ELF-1 (cell line): ENCODE data around the gene PCDHA11.
"Not testable (repeated sequence)": the region's sequence is repeated elsewhere in the genome, so short reads cannot be mapped to it uniquely, and the experiment has no call there.

Experiments
- DNase-seq: peaks from one replicate; pipeline ENCODE4 v3.0.0-alpha.2; 2016; ENCODE audit warnings: low read depth, low spot score

The PCDHA11 gene

GRCh38 chr5:140848139-140849102 lies 20.3 kb upstream of the PCDHA11 start, which contains the start of gene PCDHA9:
TSS of gene PCDHA9 (plus strand) at chr5:140848382. CDS start at chr5:140848496, 114 bp downstream.
- DNase-seq, result not testable (repeated sequence)

DNA sequence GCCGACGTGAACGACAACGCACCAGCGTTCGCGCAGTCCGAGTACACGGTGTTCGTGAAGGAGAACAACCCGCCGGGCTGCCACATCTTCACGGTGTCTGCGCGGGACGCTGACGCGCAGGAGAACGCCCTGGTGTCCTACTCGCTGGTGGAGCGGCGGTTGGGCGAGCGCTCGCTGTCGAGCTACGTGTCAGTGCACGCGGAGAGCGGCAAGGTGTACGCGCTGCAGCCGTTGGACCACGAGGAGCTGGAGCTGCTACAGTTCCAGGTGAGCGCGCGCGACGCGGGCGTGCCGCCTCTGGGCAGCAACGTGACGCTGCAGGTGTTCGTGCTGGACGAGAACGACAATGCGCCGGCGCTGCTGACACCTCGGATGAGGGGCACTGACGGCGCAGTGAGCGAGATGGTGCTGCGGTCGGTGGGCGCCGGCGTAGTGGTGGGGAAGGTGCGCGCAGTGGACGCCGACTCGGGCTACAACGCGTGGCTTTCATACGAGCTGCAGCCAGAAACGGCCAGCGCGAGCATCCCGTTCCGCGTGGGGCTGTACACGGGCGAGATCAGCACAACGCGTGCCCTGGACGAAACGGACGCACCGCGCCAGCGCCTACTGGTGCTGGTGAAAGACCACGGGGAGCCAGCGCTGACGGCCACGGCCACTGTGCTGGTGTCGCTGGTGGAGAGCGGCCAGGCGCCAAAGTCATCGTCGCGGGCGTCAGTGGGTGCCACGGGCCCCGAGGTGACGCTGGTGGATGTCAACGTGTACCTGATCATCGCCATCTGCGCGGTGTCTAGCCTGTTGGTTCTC lies 18.7 kb upstream of the PCDHA11 start:
- DNase-seq, result not testable (repeated sequence)

DNA sequence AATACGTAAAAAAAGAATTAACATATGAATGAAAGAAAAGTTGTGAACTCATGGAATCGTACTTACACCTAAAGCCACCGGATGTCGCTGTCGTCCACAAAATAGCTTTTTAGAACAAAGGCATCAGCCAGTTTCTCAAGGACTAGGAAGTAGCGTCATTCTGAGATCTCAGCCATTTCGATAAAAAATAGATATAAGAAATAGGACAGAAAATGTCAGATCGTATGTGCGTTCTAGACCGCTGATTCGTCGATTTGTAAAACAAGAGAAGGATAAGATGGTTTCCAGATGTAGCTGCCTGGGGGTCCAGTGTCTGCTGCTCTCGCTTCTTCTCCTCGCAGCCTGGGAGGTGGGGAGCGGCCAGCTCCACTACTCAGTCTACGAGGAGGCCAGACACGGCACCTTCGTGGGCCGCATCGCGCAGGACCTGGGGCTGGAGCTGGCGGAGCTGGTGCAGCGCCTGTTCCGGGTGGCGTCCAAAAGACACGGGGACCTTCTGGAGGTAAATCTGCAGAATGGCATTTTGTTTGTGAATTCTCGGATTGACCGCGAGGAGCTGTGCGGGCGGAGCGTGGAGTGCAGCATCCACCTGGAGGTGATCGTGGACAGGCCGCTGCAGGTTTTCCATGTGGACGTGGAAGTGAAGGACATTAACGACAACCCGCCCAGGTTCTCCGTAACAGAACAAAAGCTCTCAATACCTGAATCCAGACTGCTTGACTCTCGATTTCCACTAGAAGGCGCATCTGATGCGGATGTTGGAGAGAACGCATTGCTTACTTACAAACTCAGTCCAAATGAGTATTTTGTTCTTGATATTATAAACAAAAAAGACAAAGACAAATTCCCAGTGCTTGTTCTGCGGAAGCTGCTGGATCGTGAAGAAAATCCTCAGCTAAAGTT lies 12.7 kb upstream of the PCDHA11 start, which contains the start of gene PCDHA10:
Gene PCDHA10, plus strand, starts transcription at position 126 of the 903 bp plus-strand sequence. Its CDS starts 152 bp downstream, at position 278.
- peak; percentile 64 for DNase-seq

DNA sequence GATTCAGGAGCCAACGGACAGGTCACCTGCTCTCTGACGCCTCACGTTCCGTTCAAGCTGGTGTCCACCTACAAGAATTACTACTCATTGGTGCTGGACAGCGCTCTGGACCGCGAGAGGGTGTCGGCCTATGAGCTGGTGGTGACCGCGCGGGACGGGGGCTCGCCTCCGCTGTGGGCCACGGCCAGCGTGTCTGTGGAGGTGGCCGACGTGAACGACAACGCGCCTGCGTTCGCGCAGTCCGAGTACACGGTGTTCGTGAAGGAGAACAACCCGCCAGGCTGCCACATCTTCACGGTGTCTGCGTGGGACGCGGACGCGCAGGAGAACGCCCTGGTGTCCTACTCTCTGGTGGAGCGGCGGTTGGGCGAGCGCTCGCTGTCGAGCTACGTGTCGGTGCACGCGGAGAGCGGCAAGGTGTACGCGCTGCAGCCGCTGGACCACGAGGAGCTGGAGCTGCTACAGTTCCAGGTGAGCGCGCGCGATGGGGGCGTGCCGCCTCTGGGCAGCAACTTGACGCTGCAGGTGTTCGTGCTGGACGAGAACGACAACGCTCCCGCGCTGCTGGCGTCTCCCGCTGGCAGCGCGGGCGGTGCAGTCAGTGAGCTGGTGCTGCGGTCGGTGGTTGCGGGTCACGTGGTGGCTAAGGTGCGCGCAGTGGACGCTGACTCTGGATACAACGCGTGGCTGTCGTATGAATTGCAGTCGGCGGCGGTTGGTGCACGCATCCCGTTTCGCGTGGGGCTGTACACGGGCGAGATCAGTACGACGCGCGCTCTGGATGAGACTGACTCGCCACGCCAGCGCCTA lies 11.4 kb upstream of the PCDHA11 start:
- DNase-seq, result no peak

DNA sequence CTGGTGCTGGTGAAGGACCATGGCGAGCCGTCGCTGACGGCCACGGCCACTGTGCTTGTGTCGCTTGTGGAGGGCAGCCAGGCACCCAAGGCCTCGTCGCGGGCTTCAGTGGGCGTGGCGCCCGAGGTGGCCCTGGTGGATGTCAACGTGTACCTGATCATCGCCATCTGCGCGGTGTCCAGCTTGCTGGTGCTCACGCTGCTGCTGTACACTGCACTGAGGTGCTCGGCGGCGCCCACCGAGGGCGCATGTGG lies 10.8 kb upstream of the PCDHA11 start:
- DNase-seq, result no peak

- DNase-seq, result no peak
Measured at GRCh38 chr5:140862441-140863295, 6.1 kb upstream of the PCDHA11 start.

DNA sequence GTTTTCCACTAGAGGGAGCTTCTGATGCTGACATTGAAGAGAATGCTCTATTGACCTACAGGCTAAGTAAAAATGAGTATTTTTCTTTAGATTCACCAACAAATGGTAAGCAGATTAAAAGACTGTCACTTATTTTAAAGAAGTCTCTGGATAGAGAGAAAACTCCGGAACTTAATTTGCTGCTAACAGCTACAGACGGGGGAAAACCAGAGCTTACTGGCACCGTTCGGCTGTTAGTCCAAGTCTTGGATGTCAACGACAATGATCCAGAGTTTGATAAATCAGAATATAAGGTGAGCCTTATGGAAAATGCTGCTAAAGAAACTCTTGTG lies 764 bp downstream of the PCDHA11 start:
- DNase-seq, result no peak

GRCh38 chr5:140870221-140871201 lies 1.8 kb downstream of the PCDHA11 start:
- DNase-seq, result no peak

DNA sequence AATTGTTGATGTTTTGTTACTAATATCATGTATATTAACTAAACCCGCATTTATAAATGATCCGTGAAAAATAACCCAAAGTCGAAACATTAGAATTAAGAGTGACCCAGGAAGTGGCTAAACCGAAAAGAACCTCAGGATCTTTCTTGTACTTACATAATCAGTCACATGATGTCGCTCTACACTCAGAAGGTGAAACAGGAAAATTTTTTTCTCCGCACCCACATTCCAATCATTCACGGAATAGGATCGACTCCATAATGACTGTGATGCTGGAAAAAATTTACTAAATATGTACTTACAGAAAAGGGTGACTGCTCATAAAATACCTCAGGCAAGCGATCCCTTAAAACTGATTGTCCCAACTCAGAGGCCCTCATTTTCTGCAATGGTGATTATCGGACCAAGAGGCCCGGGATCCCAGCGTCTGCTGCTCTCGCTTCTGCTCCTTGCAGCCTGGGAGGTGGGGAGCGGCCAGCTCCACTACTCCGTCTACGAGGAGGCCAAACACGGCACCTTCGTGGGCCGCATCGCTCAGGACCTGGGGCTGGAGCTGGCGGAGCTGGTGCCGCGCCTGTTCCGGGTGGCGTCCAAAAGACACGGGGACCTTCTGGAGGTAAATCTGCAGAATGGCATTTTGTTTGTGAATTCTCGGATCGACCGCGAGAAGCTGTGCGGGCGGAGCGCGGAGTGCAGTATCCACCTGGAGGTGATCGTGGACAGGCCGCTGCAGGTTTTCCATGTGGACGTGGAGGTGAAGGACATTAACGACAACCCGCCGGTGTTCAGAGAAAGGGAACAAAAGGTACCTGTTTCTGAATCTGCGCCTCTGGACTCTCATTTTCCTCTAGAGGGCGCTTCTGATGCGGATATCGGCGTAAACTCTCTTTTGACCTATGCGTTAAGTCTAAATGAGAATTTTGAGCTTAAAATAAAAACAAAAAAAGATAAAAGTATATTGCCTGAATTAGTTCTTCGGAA lies 6.6 kb downstream of the PCDHA11 start, which contains the start of gene PCDHA12:
Gene PCDHA12, plus strand, starts transcription at position 224 of the 981 bp plus-strand sequence. Its CDS starts 165 bp downstream, at position 389.
- peak; percentile 49 for DNase-seq

GRCh38 chr5:140876541-140877261 lies 7.9 kb downstream of the PCDHA11 start:
- not testable (repeated sequence) for DNase-seq

GRCh38 chr5:140877262-140877581 lies 8.5 kb downstream of the PCDHA11 start:
- no peak for DNase-seq

GRCh38 chr5:140881889-140882590 lies 13.3 kb downstream of the PCDHA11 start, which contains the start of gene PCDHA13:
TSS of gene PCDHA13 (plus strand) at chr5:140882124. CDS start at chr5:140882269, 145 bp downstream.
- DNase-seq, result peak; percentile 29

- peak; percentile 53 for DNase-seq
Measured at GRCh38 chr5:140882591-140882899, 13.8 kb downstream of the PCDHA11 start.

GRCh38 chr5:140883373-140883772 lies 14.6 kb downstream of the PCDHA11 start:
- no peak for DNase-seq

- no peak for DNase-seq
Measured at GRCh38 chr5:140883927-140884697, 15.4 kb downstream of the PCDHA11 start.
